ENCODE data around the gene ACAP3. TPM values are rescaled to one million over a fixed set of nuclear protein-coding genes. Genes with fewer than 3 reads are reported as not detected.

ACAP3 gene
- total and polyA plus RNA-seq, 2 donors (not counting 3 experiments of a cell fraction or from before 2014, with no cell fraction given) = 27.8 to 39.0 TPM

DNA sequence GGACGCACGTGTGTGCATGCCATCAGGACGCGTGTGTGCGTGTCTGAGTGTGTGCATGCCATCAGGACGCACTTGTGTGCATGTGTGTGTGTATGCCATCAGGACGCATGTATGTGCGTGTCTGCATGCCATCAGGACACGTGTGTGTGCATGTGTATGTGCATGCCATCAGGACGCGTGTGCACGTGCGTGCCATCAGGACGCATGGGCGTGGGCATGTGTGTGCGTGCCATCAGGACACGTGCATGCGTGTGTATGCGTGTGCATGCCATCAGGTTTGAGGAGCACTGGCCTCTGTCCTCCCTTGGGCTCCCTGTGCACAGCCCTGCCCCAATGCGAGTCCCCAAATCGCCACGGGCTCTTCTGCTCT, 48.6 kb downstream of the ACAP3 start:
- dilution Hi-C loops (cut with MboI; ENCODE audit: extremely low pct_ligation_motif_present, low sequenced_read_pairs) = no loop called here
- Histone ChIP-seq H3K27me3 (ENCODE audit: control insufficient read depth in 2 of 2, insufficient read depth in 2 of 2, low read length in 2 of 2) (no peaks in the 10 kb centered on the region), H4K20me1 (replicated peaks; ENCODE audit: control insufficient read depth, extremely low read depth, insufficient read depth, low read length) (no peaks in the 10 kb centered on the region), H3K9me1 (replicated peaks; ENCODE audit: control insufficient read depth, extremely low read depth, insufficient read depth, low read length) (no peaks in the 10 kb centered on the region), H3K4me1 (ENCODE audit: control insufficient read depth, extremely low read depth, insufficient read depth, low read length) (peaks cover 19% of the 10 kb centered on the region), H3K79me2 (ENCODE audit: control insufficient read depth, insufficient read depth, low read length) (peaks cover 12% of the 10 kb centered on the region), H3K9ac (replicated peaks; ENCODE audit: extremely low read depth, insufficient read depth, low read length) (no peak overlapping the region), H2AFZ (ENCODE audit: low read depth, low read length) (no peak overlapping the region), H3K27ac (ENCODE audit: insufficient read depth, low read depth, low read length) (no peak overlapping the region), H3K4me3 (replicated peaks in 1 of 3; ENCODE audit: insufficient read depth in 1 of 3, low read depth in 1 of 3, low read length in 3 of 3) (no peak overlapping the region), H3K9me3 (replicated peaks; ENCODE audit: control insufficient read depth, insufficient read depth, low read length) (no peaks in the 10 kb centered on the region), H3K36me3 (ENCODE audit: control insufficient read depth in 2 of 2, extremely low read depth in 1 of 2, insufficient read depth in 2 of 2, low read length in 2 of 2) (peaks cover 9 to 31% of the 10 kb centered on the region in 2 experiments), H3K4me2 (ENCODE audit: insufficient read depth, low read length) (no peak overlapping the region)
- TF ChIP-seq GATA2 (IDR thresholded peaks at IDR 0.05; ENCODE audit: insufficient read depth, insufficient read length, low read depth, low read length) = no peak
- TF ChIP-seq POLR2AphosphoS5 (IDR thresholded peaks at IDR 0.05; ENCODE audit: insufficient read depth, low read depth, low read length) = no peak
- no peak for TF ChIP-seq POLR2A (IDR thresholded peaks at IDR 0.05; ENCODE audit: low read depth, low read length)
- TF ChIP-seq, protein P1, sequence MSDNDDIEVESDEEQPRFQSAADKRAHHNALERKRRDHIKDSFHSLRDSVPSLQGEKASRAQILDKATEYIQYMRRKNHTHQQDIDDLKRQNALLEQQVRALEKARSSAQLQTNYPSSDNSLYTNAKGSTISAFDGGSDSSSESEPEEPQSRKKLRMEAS (IDR thresholded peaks at IDR 0.05; ENCODE audit: insufficient read depth, insufficient read length) = no peak
- no peak for TF ChIP-seq EZH2 (IDR thresholded peaks at IDR 0.05; ENCODE audit: borderline replicate concordance, low read depth, low read length, severe bottlenecking)
- TF ChIP-seq, protein P2, sequence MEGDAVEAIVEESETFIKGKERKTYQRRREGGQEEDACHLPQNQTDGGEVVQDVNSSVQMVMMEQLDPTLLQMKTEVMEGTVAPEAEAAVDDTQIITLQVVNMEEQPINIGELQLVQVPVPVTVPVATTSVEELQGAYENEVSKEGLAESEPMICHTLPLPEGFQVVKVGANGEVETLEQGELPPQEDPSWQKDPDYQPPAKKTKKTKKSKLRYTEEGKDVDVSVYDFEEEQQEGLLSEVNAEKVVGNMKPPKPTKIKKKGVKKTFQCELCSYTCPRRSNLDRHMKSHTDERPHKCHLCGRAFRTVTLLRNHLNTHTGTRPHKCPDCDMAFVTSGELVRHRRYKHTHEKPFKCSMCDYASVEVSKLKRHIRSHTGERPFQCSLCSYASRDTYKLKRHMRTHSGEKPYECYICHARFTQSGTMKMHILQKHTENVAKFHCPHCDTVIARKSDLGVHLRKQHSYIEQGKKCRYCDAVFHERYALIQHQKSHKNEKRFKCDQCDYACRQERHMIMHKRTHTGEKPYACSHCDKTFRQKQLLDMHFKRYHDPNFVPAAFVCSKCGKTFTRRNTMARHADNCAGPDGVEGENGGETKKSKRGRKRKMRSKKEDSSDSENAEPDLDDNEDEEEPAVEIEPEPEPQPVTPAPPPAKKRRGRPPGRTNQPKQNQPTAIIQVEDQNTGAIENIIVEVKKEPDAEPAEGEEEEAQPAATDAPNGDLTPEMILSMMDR (IDR thresholded peaks at IDR 0.05; ENCODE audit: extremely low read depth in 1 of 2, insufficient read depth in 1 of 2, low read depth in 1 of 2, low read length in 2 of 2) = no peak
- TF ChIP-seq FOS (IDR thresholded peaks at IDR 0.05; ENCODE audit: borderline replicate concordance, insufficient read depth, low read length) = no peak
- DNase-seq (ENCODE audit: low read depth, low spot score) = no peak
- FAIRE-seq = no peak
- ChIA-PET CTCF (no interaction called here), POLR2A (no interaction called here)
- no TSS peak for BruUV-seq (replicated peaks)
- intact Hi-C loops (cut with micrococcal nuclease) = no loop called here

Measured in endothelial cell of umbilical vein (primary cell).